Kidney (tissue), 22 donors: ENCODE measurements around the gene BACH2. TPM values are rescaled to one million over a fixed set of nuclear protein-coding genes. Genes with fewer than 3 reads are reported as not detected.
A peak's percentile ranks its signal among the peaks of the same experiment; 100 is the strongest.

Experiments used
- DNase-seq, 5 donors: peaks; one replicate each; pipeline ENCODE4 v3.0.0-alpha.2; 2013 to 2020
- FAIRE-seq: peaks from 2 replicates; lab custom pipeline; 2012; peaks lifted over from hg19 to GRCh38; lab: Jason Lieb, UNC
- H3K27ac ChIP-seq, 2 donors: one replicate each; pipeline ENCODE4 v1.7.0; 2013; ENCODE audit warnings: low read depth in 2 of 2, low read length in 2 of 2, inconsistent platforms in 1 of 2
- H3K27me3 ChIP-seq: one replicate; pipeline ENCODE4 v1.7.1; 2013; ENCODE audit warnings: low read length, inconsistent platforms; ENCODE audit not compliant: control insufficient read depth, insufficient read depth
- H3K36me3 ChIP-seq, 3 donors: one replicate each; pipeline versions ENCODE4 v1.7.0 to v1.7.1; 2013; ENCODE audit warnings: low read length in 3 of 3, control low read depth in 1 of 3, inconsistent platforms in 1 of 3; ENCODE audit not compliant: insufficient read depth in 3 of 3, control insufficient read depth in 2 of 3
- H3K4me1 ChIP-seq, 3 donors: one replicate each; pipeline versions ENCODE4 v1.7.0 to v1.7.1; 2013; ENCODE audit warnings: low read length in 3 of 3, inconsistent platforms in 1 of 3, low read depth in 1 of 3; ENCODE audit not compliant: control insufficient read depth in 2 of 3, insufficient read depth in 2 of 3
- H3K4me3 ChIP-seq, 3 donors: one replicate each; pipeline versions ENCODE4 v1.7.0 to v1.8.1; 2013; ENCODE audit warnings: low read length in 3 of 3, control low read depth in 1 of 3, inconsistent platforms in 1 of 3
- H3K9ac ChIP-seq, 3 donors: one replicate each; pipeline versions ENCODE4 v1.7.0 to v1.7.1; 2013; ENCODE audit warnings: low read length in 3 of 3, control low read depth in 1 of 3, inconsistent platforms in 1 of 3
- H3K9me3 ChIP-seq, 3 donors: one replicate each; pipeline versions ENCODE4 v1.7.0 to v1.7.1; 2013; ENCODE audit warnings: low read length in 3 of 3, control low read depth in 1 of 3, inconsistent platforms in 1 of 3; ENCODE audit not compliant: control insufficient read depth in 2 of 3, insufficient read depth in 1 of 3
- CTCF ChIP-seq: IDR thresholded peaks from 3 replicates; pipeline ENCODE4 v1.5.1; 2012; ENCODE audit warnings: mild to moderate bottlenecking, moderate library complexity, borderline replicate concordance; ENCODE audit not compliant: insufficient read depth; ENCODE audit errors: extremely low read depth
- intact Hi-C: fragments of 100-400 bp; cut with DNase I; formaldehyde crosslinking; loops from one replicate; pipeline ENCODE4 v1.11.1; 2022
- long read RNA-seq, 10 donors: library from polyadenylated mRNA in 1 of 10; unstranded in 1 of 10; transcript quantifications; one replicate each; pipeline ENCODE4 v2.0.0 and lab custom pipeline, GENCODE V29; 2021 to 2026
- polyA plus RNA-seq: library from polyadenylated mRNA; stranded (reverse); fragments of 350-450 nt; fragmentation: Illumina TruSeq; extraction: RNeasy Lipid Tissue Mini Kit (QIAGEN cat#74804); gene quantifications from one replicate; pipeline ENCODE4 v1.2.3, GENCODE V29; 2014; ENCODE audit warnings: low read depth, low replicate concordance; ENCODE audit not compliant: insufficient read depth
- total RNA-seq: library from RNA; stranded (reverse); fragmentation: NEBNext Ultra II Directional; extraction: Animal tissue kit (Norgen Biotek cat#: 25700); gene quantifications from one replicate; pipeline ENCODE4 v1.2.1, GENCODE V29; 2021
- donor health status: control.
- donor health status: control.
- donor health status: control.
- donor health status: control.
- donor health status: control.
- donor health status: DM: yes; HTN: yes; CAD: no.
- donor health status: Normal renal cell carcinoma (clear cell type).

BACH2 gene
- total RNA-seq (6.9 TPM), polyA plus RNA-seq (0.32 TPM)
- long read RNA-seq, donor 1: 0 reads
- long read RNA-seq, donor 2: 0 reads
- long read RNA-seq, donor 3, full-length matches to known transcripts: 2 of 2 reads
- long read RNA-seq, donor 3, partial matches to known transcripts: 0 of 2 reads
- long read RNA-seq, donor 3, other reads (novel, unspliced or antisense): 0 of 2 reads
- long read RNA-seq, donor 4: 0 reads
- long read RNA-seq, donor 5: 0 reads
- long read RNA-seq, donor 6, partial matches to known transcripts: 8 of 8 reads
- long read RNA-seq, donor 6, other reads (novel, unspliced or antisense): 0 of 8 reads
- long read RNA-seq, donor 7, partial matches to known transcripts: 0 of 4 reads
- long read RNA-seq, donor 7, other reads (novel, unspliced or antisense): 4 of 4 reads
- long read RNA-seq, donor 8: 0 reads
- long read RNA-seq, donor 9: 0 reads
- long read RNA-seq, donor 10, partial matches to known transcripts: 0 of 1 reads
- long read RNA-seq, donor 10, other reads (novel, unspliced or antisense): 0 of 1 reads

- intact Hi-C loops: no loop called here
- peak within 1 kb of the TSS; percentile 72 to 79 (median 75) for H3K4me3 ChIP-seq
- FAIRE-seq (no peak), DNase-seq (peak; percentile 93 to 97 (median 95))
- H3K27me3 ChIP-seq: no peaks in the 10 kb centered on the region
- H3K9ac ChIP-seq: peak within 1 kb of the TSS; percentile 37 to 65 (median 54)
- no peaks in the 10 kb centered on the region for H3K36me3 ChIP-seq
- H3K4me1 ChIP-seq: peaks cover 0 to 6% (median 3%) of the 10 kb centered on the region in 3 donors
- H3K27ac ChIP-seq: peak within 1 kb of the TSS; percentile 13 to 45
- H3K9me3 ChIP-seq: no peaks in the 10 kb centered on the region
- TF ChIP-seq CTCF: no peak
Measured at GRCh38 chr6:90296341-90297114, at the start of gene BACH2. Gene BACH2, minus strand, starts transcription at chr6:90296843. Its CDS starts 287,999 bp downstream, at chr6:90008844.

- FAIRE-seq: no peak
- intact Hi-C loops: no loop called here
- no peaks in the 10 kb centered on the region for H3K36me3 ChIP-seq
Measured at GRCh38 chr6:90343576-90343975, 46.9 kb upstream of the BACH2 start.

GRCh38 chr6:90338409-90338808 lies 41.8 kb upstream of the BACH2 start:
- Histone ChIP-seq H3K27me3 (no peaks in the 10 kb centered on the region), H3K9ac (no peak overlapping the region), H3K9me3 (no peaks in the 10 kb centered on the region), H3K27ac (no peak overlapping the region), H3K36me3 (no peaks in the 10 kb centered on the region), H3K4me3 (no peak overlapping the region), H3K4me1 (no peaks in the 10 kb centered on the region)
- no peak for TF ChIP-seq CTCF
- intact Hi-C loops: no loop called here
- DNase-seq (no peak), FAIRE-seq (no peak)

More at GRCh38 chr6:90343576-90343975, 46.9 kb upstream of the BACH2 start:
- no peak for DNase-seq
- H3K4me1 ChIP-seq: no peaks in the 10 kb centered on the region
- H3K27ac ChIP-seq: no peak overlapping the region
- no peak overlapping the region for H3K9ac ChIP-seq
- no peaks in the 10 kb centered on the region for H3K27me3 ChIP-seq
- TF ChIP-seq CTCF: no peak
- H3K4me3 ChIP-seq: no peak overlapping the region
- no peaks in the 10 kb centered on the region for H3K9me3 ChIP-seq
